B cell (primary cell): Measurements from ENCODE around the gene GUCA1A.

Experiments
- EZH2 ChIP-seq: IDR thresholded peaks from 2 replicates; pipeline ENCODE4 v1.6.1; 2012; ENCODE audit warnings: borderline replicate concordance, low read depth, mild to moderate bottlenecking, moderate library complexity, low read length; ENCODE audit not compliant: insufficient read depth, poor library complexity, severe bottlenecking
- TF ChIP-seq, protein P1 (sequence below): fragments of 200-600 bp; IDR thresholded peaks from one replicate; pipeline ENCODE4 v1.8.0; 2022; ENCODE audit warnings: antibody characterized with exemption, mild to moderate bottlenecking

DNA sequence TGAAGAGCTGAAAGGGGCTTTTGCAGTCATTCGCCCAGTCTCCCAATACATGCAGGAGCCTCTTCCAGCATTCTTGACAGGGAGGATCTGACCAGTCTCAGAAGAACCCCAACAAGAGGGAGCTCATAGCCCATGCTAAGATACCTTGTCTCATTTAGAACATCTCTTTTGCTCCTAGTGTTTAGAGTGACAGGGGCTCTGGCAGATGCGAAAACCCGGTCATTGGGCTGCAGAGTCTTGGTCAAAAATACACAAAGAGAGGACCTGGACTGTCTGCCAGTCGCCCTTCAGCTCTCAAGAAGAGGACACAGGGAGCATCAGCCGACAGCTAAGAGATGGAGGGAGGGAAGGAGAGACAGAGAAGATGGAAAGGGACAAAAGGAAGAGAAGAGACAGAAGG lies 20.9 kb downstream of the GUCA1A start:
- TF ChIP-seq, protein P1, sequence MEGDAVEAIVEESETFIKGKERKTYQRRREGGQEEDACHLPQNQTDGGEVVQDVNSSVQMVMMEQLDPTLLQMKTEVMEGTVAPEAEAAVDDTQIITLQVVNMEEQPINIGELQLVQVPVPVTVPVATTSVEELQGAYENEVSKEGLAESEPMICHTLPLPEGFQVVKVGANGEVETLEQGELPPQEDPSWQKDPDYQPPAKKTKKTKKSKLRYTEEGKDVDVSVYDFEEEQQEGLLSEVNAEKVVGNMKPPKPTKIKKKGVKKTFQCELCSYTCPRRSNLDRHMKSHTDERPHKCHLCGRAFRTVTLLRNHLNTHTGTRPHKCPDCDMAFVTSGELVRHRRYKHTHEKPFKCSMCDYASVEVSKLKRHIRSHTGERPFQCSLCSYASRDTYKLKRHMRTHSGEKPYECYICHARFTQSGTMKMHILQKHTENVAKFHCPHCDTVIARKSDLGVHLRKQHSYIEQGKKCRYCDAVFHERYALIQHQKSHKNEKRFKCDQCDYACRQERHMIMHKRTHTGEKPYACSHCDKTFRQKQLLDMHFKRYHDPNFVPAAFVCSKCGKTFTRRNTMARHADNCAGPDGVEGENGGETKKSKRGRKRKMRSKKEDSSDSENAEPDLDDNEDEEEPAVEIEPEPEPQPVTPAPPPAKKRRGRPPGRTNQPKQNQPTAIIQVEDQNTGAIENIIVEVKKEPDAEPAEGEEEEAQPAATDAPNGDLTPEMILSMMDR, result no peak
- no peak for TF ChIP-seq EZH2
